ENCODE results near the gene HOXD8.

GRCh38 chr2:176138526-176138922 is 9.0 kb downstream of the HOXD8 start:
- TF ChIP-seq, protein P1, sequence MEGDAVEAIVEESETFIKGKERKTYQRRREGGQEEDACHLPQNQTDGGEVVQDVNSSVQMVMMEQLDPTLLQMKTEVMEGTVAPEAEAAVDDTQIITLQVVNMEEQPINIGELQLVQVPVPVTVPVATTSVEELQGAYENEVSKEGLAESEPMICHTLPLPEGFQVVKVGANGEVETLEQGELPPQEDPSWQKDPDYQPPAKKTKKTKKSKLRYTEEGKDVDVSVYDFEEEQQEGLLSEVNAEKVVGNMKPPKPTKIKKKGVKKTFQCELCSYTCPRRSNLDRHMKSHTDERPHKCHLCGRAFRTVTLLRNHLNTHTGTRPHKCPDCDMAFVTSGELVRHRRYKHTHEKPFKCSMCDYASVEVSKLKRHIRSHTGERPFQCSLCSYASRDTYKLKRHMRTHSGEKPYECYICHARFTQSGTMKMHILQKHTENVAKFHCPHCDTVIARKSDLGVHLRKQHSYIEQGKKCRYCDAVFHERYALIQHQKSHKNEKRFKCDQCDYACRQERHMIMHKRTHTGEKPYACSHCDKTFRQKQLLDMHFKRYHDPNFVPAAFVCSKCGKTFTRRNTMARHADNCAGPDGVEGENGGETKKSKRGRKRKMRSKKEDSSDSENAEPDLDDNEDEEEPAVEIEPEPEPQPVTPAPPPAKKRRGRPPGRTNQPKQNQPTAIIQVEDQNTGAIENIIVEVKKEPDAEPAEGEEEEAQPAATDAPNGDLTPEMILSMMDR (IDR thresholded peaks at IDR 0.05), result no peak
- TF ChIP-seq POLR2AphosphoS5 (IDR thresholded peaks at IDR 0.05) (no peak), POLR2A (IDR thresholded peaks at IDR 0.05) (no peak), EP300 (IDR thresholded peaks at IDR 0.05) (no peak)

All from upper lobe of left lung (tissue), 4 donors.